HG03159 (cell line): ENCODE data around the gene ZNF776.
"Not testable (repeated sequence)": the region's sequence is repeated elsewhere in the genome, so short reads cannot be mapped to it uniquely, and the experiment has no call there.

Source experiments
- ATAC-seq: cut with Tn5 transposase; IDR thresholded peaks from one replicate; pipeline ENCODE4 v1.9.1; 2021; ENCODE audit warnings: mild to moderate bottlenecking, moderate library complexity; ENCODE audit not compliant: unreplicated experiment

ZNF776 gene

DNA sequence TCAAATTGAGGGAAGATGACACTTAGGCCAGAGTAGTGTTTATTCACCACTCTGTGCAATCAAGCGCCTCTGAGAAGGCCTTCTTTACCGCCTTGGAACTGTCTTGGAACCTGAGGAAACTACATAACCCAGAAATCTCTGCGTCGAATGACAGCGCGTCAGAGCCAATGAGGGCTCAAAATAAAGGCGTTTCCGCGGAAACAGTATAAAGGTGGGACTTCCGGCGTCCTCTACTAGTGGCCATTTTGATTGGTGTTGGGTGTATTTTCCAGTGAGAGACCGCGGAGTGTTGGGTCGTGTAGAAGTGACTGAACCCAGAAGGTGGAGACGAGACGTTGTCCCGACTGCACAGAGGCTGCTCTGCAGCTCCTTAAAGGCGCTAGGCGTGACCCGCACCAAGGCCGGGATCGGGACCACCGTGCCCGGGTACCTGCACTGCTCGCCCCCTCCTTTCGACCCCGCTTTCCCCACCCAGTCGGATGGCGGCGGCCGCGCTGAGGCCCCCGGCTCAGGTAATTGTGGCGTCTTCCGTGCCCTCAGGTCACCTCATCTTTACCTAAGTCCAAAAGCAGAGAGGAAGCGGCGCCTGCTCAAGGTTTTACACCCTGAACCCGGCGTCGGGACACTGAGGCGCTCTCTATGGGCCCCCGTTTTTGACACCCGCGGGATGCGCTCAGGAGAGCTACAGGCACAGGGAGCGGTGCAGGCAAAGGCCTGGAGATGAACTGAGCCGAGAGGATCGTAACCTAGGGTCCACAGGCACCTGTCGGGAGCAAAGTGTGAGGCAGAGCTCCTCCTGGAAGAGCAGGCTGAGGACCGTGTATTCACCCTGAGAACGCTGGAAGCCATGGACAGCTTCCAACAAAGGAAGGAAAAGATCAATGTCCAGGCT lies at the start of gene ZNF776:
TSS of gene ZNF776 (plus strand) at position 236 of the 892 bp plus-strand sequence. CDS start at position 480, 244 bp downstream.
- peak; percentile 97 for ATAC-seq

DNA sequence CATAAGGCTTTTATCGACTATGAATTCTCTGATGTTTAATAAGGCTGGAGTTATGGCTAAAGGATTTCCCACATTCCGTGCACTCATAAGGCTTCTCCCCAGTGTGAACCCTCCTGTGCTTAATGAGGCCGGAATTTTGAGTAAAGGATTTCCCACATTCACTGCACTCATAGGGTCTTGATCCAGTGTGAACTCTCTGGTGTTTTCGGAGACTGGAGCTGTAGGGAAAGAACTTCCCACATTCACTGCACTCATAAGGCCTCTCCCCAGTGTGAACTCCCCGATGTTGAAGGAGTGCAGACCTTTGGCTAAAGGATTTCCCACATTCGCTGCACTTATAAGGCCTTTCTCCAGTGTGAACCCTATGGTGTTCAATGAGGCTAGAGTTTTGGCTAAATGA lies 45.0 kb upstream of the ZNF776 start:
- ATAC-seq, result no peak

DNA sequence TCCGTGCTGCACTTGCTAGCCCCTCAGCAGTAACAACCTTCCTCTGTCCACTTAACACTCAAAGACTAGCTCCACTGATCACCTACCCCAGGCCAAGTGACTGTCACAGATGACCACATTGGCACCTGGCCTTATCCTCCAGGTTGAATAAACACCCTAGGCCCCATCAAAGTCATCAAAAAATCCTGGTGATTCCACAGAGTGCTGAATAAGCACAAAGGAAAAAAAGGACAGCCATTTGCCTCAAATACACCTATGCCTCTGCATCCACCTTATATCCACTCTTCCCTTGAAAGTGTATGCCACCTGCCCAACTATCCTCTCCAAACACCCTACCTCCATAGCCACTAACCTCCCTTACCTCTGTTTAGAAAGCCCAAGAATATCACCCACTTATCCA lies 40.3 kb upstream of the ZNF776 start:
- ATAC-seq, result no peak

DNA sequence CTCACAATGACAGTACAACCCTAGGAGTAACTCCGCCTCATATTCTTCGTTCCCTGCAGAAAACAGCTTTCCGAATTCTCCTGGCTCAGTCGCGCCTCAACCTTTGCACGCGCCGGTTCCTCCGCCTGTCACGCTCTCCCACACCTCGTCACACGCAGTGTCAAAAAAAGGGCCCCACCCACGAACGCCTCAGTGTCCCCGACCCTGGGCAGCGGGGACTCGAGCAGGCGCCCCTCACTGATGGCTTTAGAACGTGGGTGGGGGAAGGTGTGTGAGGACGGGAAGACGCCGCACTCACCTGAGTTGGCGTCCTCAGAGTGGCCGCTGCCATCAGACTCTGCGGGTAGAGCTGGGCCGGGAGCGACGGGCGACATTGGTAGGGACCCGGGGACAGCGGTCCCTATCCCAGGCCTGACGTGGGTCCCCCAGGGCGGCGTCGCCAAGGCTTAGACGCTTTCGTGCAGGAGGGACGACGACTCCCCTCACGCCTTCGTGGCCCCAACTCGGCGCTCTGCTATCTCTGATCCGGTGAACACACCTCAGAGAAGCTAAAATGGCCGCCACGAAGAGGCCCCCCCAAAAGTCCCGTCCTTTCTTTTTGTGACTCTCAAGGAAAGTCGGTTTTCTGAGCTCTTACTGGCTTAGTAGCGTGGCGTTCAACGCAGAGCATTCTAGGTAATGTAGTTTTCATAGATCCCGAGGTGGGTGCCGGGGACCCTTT lies 37.8 kb upstream of the ZNF776 start, which contains the start of gene ZNF154:
TSS of gene ZNF154 (minus strand) at position 564 of the 721 bp plus-strand sequence. CDS start at position 331, 233 bp downstream.
- no peak for ATAC-seq

DNA sequence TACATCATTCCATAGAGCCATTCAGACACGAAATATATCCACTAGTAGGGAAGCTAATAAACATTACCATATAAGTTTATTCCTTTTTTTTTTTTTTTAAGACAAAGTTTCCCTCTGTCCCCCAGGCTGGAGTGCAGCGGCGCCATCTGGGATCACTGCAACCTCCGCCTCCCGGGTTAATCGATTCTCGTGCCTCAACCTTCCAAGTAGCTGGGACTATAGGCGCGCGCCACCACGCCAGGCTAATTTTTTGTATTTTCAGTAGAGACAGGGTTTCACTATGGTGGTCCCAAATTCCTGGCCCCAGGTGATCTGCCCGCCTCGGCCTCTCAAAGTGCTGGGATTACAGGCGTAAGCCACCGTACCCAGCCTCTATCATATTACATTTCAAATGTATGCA lies 37.0 kb upstream of the ZNF776 start:
- ATAC-seq, result no peak

DNA sequence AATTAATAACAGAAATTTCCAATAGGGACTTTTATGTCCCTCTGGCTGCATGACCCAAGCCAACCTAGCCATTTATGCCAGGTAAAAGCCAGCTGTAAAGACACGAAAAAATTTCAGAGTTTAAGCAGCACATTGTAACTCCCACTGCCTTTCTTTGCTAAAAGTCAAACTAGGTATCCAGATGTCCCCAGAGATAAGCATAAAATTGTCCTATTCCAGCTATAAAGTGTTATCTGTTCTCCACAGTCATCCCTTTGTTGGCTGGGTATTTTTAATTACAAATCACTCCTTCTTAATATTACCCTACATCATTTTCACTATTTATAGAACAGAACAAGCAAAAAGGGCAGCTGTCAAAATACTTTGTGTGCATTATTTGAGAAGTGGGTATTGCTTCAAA lies 34.4 kb upstream of the ZNF776 start:
- no peak for ATAC-seq

DNA sequence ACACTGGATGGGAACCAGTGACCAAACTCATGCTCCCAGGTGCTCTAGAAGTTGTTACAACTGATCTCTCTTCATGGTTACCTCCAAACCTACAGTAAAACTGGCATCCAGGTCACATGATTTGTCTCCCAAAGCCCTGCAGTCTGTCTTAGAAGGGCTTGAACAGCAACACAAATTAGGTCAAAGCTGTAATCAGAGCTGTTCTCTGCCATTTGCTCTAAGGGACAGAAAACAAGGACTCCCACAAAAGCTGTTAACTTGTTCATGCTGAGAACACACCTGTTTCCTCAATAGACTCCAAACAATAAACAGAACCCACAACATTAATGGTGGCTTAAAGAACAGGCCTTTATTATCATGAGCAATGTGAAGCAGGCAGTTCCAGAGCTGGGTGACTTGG lies 27.2 kb upstream of the ZNF776 start:
- ATAC-seq, result no peak

DNA sequence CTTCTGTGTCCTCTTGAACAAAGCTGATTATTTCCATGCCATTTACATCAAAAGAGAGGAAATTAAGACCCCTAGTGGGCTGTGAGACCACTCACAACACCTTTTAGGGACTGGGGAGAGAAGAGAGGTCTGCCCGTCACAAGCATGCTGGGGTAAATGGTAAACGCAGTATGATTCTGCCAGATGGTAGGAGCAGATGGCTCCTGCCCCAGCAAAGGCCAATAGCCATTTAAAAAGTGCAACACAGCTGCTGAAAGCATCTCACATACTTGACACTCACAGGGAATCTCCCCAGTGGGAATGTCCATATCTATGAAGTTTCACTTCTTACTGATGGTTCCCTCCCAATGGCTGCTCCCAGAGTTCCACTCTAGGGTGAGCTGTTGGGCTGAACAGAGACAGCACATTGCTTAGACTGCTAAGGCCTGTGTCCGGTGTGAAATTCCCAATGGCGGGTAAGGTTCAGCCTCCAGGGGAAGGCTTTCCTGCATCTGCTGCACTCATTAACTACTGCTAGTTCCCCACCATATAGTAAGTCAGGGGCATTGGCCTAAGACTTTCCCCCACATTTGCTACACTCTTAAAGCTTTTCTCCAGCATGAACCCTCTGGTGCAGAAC lies 26.6 kb upstream of the ZNF776 start:
- ATAC-seq, result no peak

DNA sequence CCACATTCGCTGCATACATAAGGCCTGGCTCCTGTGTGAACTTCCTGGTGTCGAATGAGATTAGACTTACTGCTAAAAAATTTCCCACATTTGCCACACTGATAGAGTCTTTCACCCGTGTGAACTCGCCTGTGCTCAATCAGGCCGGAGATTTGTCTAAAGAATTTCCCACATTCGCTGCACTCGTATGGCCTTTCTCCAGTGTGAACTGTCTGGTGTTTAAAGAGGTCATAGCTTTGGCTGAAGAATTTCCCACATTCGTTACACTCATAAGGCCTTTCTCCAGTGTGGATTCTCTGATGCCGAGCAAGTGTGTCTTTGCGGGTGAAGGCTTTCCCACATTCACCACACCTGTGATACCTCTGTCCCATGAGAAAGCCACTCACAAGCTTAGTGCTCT lies 25.7 kb upstream of the ZNF776 start:
- ATAC-seq, result no peak

DNA sequence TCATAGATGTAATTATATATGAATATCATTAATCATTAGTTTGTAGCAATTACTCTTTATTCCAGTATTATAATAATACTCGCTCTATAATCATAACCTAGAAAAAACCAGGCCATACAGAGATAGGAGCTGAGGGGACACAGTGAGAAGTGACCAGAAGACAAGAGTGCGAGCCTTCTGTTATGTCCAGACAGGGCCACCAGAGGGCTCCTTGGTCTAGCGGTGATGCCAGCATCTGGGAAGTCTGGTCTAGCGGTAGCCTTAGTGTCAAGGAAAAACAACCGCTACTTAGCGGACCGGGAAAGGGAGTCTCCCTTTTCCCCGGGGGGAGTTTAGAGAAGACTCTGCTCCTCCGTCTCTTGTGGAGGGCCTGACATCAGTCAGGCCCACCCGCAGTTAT lies 8.3 kb upstream of the ZNF776 start:
- not testable (repeated sequence) for ATAC-seq

DNA sequence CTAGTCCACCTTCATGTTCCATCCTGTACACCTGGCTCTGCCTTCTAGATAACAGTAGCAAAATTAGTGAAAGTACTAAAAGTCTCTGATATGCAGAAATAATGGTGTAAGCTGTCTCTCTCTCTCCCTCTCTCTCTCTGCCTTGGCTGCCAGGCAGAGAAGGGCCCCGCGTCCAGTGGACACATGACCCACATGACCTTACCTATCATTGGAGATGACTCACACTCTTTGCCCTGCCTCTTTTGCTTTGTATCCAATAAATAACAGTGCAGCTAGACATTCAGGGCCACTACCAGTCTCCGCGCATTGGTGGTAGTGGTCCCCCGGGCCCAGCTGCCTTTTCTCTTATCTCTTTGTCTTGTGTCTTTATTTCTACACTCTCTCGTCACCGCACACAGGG lies 7.8 kb upstream of the ZNF776 start:
- not testable (repeated sequence) for ATAC-seq

DNA sequence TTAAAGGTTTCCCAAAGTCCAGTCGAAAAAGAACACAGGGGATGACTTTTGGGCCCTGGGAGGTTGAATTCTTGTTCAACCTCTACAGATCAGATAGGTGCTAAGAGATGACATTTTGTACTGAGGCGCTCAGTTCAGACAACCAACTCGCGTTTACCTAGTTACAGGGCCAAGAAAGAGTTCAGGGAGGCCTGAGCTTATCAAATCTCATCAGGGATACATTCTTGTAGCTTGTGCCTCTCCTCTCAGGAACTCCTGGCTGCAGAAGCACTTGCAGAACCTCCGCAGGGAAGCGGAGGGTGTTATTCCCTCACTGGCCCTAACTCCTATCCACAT lies 825 bp downstream of the ZNF776 start:
- no peak for ATAC-seq

DNA sequence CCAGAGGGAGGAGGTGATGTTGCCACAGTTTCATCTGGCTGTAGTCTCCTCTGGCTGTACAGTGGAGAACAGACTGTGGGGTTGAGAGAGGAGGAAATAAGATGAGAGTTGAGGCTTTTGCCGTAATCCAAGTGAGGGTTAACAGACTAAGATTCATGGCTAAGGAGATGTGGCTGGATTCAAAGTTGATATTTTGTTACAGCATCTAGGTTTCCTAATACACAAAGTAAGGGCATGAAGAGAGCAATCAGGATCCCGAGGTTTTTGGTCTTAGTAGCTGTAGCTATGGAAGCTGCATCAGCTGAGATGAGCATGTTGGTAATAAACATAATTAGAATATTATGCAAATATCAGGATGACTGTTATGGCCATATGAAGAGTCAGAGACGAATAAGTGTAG lies 1.4 kb downstream of the ZNF776 start:
- no peak for ATAC-seq

DNA sequence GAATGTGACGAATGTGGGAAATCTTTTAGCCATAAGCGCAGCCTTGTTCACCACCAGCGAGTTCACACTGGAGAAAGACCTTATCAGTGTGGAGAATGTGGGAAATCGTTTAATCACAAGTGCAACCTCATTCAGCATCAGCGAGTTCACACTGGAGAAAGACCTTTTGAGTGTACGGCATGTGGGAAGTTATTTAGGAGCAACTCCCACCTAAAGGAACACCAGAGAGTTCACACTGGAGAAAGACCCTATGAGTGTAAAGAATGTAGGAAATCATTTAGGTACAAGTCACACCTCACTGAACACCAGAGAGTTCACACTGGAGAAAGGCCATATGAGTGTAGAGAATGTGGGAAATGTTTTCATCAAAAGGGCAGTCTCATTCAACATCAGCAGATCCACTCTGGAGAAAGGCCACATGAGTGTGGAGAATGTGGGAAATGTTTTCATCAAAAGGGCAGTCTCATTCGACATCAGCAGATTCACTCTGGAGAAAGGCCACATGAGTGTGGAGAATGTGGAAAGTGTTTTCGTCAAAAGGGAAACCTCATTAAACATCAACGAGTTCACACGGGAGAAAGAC lies 7.6 kb downstream of the ZNF776 start:
- no peak for ATAC-seq

DNA sequence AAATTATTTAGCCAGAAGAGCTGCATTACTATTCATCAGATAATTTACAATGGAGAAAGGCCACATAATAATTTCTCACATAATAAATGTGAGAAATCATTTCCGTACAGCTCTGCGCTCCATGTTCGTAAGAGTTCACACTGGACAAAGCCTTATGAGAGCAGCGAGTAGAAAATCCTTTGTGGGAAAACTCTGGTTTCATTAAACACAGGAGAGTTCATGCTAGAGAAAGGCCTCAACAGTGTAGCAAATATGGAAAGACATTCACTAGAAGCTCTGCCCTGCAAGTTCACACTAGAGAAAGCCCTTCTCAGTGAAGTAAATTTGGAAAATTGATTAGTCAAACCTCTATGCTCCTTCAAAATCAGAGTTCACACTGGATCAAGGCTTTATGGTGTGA lies 8.4 kb downstream of the ZNF776 start:
- ATAC-seq, result no peak

DNA sequence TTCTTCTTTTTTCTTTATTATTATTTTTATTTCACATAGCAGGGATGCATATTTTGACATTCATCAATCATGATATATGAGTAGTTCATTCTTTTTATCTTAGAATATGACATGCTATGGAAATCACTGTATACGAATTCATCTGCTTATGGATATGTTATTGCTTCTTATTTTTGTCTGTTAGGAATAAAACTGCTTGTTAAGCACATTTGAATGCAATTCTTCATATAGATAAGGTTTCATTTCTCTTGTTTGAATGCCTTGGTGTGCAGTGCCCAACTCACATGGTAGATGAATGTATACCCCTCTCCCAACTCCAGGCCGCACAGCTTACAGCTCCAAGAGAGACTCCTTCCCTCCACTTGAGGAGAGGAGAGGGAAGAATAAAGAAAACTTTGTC lies 11.3 kb downstream of the ZNF776 start:
- ATAC-seq, result no peak

DNA sequence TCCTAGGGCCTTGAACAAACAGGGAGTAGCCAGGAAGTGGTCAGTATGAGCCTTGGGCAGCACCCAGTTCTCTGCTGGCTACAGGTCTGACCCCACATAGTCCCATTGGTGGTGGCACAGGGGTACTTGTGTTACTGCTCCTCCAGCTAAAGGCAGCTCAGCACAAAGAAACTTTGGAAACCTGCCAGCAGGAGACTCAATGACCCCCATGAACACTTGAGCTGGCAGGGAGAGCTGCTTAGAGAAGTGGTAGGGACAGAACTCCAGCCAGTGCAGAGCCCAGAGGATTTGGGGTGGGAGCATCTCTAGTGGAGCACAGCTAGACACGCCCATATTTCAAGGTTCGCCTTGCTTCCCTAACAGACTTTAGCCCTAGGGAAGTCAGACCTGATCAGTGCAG lies 12.5 kb downstream of the ZNF776 start:
- no peak for ATAC-seq

DNA sequence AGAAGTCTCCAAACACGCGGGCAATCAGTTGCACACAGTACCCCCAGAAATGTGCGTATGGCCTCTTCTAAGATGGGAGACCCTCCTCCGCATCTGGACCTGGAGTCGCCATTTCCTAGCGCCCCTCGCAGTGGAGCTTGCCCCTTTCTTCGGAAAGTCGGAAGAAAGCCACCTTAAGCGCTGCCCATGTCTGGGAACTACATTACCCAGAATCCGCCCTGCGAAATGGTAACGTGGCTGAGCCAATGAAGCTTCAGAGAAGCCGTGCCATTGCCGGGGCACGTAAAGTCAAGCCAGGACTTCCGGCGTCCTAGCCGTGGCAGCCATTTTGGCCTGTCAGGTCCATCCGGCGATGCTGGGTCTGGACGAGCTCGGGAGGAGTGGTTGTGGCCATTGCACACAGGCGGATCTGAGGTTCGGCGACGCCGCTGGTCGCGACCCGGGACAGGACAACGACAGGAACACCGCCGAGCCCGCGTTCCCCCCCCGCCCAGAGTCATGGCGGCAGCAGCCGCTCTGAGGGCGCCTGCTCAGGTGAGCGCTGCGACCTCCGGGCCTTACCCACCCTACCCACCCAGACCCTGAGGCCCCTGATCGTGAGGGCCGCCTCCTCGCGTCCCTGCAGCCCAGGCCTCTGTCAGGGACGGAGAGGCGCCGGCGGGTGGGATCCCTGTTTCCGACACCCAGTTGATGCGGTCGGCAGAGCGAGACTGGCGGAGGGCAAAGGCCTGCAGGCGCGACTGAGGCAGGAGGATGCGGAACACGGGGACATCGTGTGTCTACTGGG lies 22.9 kb downstream of the ZNF776 start, which contains the start of gene ZNF586:
TSS of gene ZNF586 (plus strand) at position 332 of the 787 bp plus-strand sequence. CDS start at position 499, 167 bp downstream.
- peak; percentile 96 for ATAC-seq

DNA sequence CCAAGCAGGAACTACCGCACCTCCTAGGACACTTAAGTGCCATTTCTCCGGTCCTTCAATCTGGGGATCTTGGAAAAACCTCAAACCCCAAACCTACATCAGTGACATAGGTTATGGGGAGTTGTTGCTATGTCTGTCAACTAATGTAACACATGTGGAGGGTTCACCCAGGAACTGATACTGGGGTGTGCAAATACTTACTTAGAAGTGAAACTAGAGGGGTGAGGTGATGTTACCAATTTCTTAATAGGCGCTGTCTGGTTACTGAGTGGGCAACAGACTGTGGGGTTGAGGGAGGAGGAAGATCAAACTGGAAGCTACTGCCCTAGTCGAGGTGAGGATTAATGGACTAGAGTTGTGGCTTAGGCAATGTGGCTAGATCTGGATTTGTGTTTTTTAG lies 24.8 kb downstream of the ZNF776 start:
- no peak for ATAC-seq

DNA sequence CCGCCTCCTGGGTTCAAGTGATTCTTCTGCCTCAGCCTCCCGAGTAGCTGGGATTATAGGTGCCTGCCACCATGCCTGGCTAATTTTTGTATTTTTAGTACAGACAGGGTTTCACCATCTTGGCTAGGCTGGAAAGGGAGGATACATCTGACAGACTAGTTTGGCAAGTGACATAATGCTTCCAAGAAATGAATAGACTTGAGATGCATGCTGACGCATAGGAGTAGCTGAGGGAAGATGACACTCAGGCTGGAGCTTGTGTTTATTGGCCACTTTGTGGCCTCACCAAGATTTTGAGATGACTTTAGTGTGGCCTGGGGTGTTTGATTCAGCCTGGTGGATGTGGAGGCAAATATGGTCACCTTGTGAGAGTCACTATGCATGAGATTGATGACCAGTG lies 26.9 kb downstream of the ZNF776 start:
- no peak for ATAC-seq
